Stimulated activated CD8-positive, alpha-beta memory T cell treated with anti-CD3 and anti-CD28 coated beads, Interleukin-12 subunit alpha, Interleukin-12 subunit beta, amount 100 ng/mL, for 1 hour (primary cell): Measurements from ENCODE around the gene LRP1B.

Experiments
- DNase-seq: peaks from one replicate; pipeline ENCODE4 v3.0.0-alpha.2; 2020; ENCODE audit warnings: low read depth

The LRP1B gene

DNA sequence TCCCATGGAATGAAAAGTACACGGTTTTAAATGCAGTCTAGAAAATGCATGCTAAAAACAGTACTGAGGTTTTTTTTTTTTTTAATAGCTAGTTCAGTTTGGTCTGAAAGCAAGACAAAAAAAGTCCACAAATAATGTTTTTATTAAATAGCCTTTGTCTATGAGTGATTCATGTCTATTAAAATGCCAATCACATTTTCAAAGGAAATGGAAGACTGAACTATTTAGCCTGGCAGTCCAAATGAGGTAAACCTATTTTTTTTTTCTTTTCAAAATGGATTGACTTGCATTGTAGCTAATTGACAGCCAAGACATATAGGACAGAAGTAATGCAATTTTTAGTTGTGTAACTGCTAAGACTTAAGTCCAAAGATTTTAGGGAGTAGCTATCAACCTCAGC is 90.3 kb downstream of the LRP1B start:
- DNase-seq, result no peak

DNA sequence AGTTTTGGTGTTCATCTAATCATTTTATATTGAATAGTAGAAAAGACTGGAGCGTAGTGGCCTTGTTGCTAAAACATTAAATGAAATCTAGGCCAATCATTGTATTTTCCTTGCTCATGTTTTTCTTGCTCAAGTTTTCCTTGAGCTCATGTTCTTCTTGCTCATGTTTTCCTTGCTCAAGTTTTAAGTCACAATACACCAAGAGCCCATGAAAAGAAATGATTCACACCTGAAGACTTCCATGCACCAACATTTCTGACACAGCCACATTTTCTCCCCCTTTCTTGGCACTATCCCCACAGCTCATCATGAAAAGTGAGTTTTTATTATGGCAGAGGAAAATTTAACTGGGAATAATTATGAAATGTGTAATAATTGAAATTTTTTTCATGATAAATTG is 92.0 kb downstream of the LRP1B start:
- no peak for DNase-seq

DNA sequence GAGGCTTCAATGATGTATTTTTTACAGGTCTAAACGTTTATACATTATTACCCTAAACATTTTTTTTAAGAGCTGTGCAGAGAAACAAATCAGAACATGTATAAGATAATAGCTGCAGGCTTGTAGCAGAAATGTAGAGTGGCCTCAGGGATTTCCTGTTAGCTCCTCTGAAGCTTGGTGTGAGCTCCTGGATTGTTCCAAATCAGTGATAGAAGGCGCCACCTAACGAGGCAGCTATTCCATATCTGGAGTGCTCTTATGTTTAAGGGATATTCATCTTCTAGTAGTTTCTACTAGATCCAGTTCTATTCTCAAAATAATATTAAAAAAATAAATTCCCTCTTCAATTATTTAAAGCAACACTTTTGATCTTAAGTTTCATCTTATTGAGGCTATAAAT is 93.1 kb downstream of the LRP1B start:
- DNase-seq, result no peak

DNA sequence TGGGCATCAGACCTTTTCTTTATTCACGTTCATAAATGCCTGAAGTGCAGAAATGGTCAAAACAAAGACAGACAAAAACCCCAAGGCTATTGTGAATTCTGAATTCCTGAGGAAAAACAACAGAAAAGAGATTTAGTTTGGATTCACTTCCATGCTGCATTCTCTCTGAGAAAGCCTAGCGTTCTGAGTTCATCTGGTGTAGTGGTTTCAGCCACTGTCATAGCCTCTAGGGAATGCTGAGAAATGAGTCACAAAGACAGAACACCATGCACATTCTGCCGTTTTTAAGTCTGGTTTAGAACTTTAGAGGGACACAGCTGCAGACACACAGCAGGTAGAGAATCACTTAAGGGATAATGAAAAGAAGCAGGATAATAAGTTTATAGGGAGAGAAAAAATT is 93.8 kb downstream of the LRP1B start:
- DNase-seq, result no peak

DNA sequence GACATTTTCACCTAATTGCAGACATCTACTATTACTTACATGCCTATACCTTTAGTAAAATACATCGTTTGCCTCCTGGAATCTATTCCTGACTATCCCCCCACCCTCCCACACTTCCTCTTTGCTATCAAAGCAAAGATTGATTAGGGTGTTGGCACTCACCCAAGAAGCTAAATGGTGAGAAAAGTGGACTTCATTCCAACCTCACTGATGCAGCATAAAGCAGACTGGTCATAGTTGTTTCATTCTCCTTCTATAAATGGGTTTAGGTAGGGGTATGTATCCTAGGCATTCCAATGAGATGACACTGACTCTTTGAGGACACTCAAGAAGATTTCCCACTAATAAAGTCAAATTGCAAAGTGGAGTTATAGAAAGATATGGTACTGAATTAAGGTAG is 97.4 kb downstream of the LRP1B start:
- no peak for DNase-seq

DNA sequence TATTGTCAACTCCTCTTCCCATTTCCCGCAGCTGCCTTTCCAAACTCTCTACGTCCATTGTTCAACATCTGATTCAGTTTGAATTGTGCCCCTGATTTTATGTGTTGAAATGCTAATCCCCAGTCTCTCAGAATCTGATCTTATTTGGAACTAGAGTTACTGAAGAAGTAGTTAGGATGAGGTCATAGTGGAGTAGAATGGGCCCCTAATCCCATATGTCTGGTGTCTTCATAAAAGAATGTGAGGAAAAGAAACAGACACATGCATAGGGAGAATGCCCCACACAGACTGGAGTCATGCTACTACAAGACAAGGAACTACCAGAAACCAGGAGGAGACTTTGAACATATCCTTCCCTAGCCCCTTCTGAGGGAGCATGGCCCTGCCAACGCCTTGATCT is 99.2 kb downstream of the LRP1B start:
- no peak for DNase-seq

DNA sequence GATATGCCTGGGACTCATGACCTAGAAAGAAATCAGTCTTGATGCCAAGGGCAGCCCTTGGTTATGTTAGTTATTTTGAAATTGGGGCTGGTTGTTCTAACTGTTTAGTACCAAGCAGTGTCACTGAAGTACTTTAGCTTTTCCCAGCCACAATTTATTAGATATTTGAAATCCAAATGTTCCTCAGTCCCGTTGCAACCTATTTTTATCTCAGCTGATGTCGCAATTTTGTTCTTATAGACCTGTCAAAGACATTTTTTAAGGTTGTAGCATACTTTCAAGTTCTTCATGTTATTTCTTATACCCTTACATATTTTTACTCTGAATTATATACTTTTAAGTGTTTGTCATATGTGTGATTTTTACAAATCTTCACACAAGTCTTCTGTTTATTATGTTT is 100.1 kb downstream of the LRP1B start:
- no peak for DNase-seq

DNA sequence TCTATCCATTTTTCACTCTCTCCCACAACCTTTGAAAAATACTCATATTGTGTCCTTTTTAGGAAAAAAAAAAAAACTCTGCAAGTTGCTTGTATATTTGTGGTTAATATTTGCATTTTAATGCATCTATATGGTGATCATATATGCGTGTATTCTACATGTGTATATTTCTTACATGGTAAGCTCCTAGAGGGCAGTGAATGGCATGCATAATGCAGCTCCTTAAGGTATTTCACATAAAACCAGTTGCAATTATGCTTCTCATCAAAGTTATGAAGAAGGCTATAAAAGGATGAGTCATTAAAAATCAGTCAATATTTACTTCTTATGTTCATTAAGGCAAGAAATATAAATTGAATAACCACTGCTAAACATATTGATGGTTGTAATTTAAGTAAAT is 100.8 kb downstream of the LRP1B start:
- no peak for DNase-seq

DNA sequence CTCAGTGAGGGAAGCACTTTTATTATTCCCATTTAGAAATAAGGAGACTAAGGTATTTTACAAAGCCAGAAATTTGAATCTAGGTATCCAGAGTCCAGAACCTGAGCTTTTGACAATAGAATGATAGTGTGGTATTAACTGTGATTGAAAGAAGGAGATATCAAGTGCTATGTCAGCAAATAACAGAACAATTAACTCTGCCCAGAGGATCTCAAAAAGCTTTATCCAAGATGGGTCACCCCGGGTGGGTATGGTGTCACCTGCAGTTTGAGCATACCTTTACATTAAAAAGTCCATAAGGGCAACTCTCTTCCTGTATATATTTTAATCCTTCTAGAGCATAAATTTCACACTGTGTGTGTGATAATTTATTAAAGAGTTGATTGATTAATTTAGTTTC is 105.4 kb downstream of the LRP1B start:
- DNase-seq, result no peak

DNA sequence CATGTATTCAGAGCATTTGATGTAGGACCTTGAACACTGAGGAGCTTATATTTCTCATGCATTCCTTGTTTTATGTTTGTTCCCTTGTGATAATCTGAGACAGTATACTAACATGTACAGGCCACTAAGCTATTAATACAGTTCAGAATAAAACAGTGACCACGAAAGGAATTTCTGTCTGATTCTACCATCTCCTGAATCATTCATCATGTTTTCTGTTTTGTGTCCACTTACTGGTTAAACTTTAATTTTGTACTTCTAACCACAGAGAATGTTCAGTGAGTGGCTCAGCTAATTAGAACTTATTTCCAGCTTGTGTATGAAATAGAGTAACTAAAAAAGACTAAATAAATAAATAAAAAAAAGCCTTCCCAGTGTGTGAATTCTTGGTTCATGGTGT is 110.4 kb downstream of the LRP1B start:
- DNase-seq, result no peak

DNA sequence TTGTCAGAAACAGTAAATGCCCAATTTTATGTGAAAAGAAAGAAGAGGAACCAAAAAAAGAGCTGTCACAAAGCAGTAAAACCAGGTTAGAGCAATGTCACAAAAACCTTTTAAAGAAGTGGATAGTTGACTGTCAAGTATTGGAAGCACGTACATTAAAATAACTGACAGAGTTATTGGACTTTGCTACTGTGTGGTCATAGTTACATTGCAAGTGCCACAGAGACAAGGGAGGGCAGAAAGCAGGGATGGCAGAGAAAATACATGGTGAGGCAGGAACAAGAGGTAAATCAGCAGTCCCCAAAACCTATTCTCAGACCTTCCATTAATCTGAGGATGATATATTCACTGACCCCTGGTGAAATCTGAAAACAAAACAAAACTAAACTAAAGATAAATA is 116.3 kb downstream of the LRP1B start:
- no peak for DNase-seq

DNA sequence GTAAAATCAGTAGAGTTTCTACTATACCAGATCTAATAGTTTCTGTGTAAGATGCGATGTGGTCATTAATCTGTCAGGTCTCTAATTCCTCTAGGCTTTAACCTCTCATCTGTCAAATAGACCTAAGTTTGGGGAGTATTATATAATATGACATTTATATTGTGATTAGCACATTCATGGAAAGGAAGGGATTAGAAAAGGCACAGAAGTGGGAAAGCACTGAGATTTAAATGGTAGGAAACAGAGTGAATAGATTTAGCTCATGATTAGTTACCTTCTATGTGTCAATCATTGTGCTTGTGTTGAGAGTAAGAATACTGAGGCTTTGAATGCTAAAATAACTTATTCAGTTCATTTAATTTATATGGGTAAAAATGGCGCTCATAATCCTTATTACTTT is 118.0 kb downstream of the LRP1B start:
- no peak for DNase-seq

DNA sequence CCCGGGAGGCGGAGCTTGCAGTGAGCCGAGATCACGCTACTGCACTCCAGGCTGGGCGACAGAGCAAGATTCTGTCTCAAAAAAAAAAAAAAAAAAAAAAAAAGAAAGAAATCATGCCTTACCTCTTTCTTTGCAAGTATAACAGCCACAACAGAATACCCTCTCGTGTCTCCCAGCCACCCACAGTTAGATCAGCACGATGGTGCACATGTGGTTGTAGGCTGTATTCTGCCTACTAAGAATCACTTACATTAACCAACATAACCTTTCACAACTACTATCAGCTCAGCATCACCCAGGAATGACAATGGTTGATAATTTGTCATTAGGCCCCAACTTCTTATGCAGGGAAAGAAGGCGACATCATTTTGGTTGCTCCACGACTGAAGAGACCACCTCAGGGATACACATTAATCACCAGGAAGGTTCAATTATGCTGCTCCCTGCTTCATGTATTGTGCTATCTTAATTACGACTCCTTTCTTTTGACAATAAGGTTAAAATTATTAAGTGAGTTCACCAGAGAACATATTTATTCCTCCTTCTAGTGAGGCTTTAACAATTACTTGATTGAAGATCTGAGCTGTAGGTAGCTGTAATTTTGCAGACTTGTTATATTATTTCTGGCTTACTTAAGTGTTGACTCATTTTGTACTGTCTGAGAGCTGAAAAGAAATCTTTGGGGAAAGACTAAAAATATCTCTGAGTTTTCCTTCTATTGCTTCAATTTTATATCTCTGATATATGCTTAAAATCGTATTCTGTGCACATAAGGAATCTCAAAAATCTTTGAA is 120.1 kb downstream of the LRP1B start:
- DNase-seq, result no peak

DNA sequence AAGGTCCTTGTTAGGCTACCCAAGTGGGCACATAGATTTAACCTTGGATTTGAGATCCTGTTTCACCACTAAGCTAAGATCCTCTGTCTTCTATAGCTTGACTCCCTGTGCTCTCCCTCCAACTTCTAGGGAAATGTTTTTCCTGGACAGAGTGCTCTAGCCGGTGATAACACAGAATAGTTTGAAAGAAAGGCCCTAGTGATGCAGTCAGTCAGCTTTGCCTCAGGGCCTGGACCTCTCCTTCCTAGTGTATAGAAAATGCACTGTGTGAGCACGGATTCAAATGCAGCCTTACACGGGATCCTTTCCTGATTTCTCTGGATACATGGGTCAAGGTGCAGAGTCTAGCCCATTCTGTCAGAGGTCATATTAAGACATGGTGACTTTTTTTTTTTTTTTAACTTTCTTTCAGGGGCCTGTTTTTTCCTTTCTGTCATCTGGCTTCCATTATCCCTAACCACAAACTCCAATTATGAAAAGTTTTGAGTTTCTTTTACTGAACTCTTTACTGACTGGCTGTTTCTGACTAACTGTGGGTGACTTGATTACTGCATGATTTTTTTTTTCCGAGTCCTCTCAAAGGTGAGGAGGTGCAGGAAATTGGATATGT is 122.6 kb downstream of the LRP1B start:
- no peak for DNase-seq

DNA sequence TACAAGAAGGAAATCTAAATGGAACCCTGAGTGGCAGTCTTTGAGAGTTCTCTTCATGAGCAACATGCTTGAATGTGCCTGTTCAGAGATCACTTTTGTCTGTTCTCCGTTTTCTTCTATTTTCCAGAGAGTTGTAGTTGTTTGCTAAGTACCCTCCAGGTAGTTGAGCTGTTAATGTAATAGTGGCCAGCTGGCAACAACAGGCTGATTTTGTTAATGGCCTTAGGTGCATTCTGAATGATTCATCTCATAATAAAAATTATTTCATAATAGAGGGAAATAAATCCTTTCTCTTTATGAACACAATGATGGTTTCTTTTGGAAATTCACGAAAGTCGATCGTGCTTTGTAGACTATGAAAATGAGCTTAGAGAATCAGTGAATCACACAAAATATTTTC is 136.8 kb downstream of the LRP1B start:
- no peak for DNase-seq

DNA sequence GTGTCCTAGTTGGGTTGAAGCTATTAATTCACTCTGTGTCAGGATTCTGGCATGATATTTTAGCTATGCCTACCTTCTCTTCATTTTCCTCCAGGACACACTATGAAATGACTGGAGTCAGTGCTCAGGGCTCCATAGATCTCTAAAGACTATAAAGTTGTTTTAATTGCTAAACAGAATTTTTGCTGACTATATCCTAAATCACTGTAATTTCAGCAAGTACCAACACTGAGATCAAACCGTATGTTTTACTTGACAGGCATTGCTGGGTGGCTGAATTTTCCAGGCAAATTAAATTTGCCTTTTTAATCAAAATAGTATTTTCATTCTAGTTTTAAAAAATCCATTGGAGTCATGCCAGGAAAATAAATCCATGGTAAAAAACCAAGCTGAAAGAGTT is 138.1 kb downstream of the LRP1B start:
- DNase-seq, result no peak

DNA sequence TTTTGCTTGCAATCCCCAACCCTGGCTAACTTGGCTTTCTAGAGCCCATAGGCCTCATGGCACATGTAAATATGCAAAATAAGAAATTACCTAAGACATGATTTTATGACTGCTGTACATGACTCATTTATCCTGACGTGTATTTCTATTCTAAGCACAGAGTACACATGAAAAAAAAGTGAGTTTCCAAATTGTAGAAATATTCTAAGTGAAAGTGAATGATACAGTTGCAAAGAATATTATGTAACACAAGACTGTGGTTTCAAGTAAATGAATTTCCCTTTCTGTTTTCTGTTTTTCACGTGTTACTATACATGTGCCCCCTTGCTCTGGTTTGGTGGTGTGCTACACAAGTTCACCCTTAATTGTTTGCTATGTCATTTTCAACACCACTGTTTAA is 162.4 kb downstream of the LRP1B start:
- no peak for DNase-seq

DNA sequence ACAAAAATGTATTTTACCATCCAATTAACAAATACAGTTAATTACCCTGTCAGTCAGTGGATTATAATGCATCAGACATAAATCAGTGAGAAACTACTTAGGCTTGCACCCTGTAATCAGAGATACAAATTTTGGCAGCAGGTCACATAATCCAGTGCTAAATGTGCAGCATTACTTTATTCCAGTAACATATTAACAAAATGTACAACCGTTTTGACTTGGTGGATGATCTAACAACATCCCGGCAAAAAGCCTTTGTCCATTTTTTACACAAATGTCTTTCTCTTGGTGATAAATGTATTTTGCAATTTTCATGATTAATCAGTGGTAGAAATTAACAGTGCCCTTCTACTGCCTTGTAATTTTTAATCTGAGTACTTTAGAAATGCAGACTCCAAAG is 162.8 kb downstream of the LRP1B start:
- DNase-seq, result no peak

DNA sequence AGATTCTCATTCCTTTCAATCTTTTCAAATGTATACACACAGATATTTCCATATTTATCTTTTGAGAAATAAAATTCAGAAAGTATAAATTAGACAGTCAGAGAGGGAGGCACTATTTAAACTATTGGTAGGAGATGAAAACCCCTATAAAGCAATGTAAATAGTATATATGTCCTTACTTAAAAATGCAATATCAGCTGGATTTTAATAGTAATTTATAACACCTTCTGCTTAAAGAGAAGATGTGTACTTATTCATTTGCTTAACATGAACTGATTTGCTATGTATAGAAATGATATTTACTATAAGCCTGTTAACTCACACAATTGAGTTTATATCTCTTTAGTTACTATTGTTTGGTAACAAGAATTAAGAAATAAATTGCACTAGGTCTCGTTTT is 163.3 kb downstream of the LRP1B start:
- DNase-seq, result no peak

DNA sequence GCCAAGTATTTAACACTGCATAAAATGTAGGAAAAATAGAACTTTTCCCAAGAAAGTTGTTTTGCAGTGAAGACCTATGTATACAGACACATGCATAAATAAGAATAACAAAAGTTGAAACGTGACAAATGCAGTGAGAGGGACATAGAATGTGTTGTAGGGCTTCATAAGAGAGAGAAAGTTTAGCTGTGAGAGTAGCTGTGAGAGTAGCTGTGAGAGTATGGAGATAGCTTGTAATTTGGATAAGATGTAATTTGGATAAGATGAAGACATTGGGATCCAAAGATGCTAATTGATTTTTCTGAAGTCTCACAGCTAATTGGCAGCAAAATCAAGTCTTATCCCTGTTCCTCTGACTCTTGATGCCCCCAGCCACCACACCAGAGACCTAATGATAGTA is 170.9 kb downstream of the LRP1B start:
- DNase-seq, result no peak

DNA sequence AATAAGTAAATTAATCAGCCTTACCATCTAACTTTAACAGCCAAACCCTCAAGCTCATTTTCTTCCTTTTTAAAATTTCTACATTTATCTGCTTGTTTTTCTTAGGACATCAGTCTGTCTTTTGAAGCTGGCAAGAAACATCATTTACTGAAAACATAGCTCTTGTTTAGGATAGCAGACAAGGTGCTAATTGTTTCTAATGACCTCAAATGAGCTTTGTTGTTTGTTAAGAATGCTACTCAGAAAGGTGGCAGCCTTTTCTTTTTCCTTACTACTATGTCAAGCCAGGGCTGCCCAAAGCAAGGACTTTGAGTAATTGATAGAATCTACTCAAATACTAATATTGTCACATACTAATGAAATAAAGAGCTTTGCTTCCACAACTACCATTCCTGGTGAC is 171.8 kb downstream of the LRP1B start:
- DNase-seq, result no peak

DNA sequence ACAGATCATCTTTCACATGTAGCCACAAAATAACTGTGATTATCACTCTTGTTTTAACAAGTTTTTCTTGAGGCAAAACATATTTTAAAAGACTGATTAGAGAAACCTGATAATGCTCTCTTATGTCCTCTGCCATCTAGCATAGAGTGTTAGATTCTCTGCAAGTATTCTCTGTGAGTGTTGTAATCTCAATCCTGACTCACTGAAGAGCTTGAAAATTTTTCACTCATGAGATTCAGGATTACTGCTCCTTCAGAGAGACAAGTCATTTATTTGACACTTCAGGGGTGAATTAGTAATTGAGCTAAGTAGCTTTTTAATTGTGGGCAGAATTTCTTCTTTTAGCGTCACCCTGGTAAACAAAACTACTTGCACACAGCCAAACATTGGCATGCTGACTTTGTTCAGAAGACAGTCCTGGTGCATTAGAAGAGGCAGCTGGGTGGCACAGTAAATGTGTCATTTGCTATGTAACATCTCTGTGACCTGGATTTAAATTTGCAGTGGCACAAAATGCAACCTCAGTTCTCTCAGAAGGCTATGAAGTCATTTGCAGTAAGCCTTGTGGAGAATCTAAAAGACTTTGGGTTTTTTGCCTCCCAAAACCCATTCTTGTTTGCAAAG is 172.9 kb downstream of the LRP1B start:
- no peak for DNase-seq

DNA sequence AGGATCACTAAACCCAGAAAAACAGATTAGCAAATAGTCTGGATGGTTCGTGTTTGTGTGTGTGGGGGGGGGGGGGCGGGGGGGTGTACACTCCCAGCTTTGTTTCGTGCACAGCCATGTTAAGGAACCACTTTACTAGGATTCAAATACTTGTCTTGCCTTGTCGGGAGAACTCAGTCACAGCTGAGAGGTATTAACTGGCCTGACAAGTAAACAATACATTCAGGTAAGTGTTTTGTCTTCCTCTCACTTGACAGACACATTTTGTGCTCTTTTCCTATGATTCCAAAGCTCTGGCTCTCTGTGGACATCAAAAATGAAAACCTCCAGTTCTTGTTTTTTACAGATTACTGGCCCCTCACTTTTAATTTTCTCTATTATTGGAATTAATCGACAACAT is 173.5 kb downstream of the LRP1B start:
- no peak for DNase-seq
